ENCODE data around the gene RPA1.

RPA1 gene

DNA sequence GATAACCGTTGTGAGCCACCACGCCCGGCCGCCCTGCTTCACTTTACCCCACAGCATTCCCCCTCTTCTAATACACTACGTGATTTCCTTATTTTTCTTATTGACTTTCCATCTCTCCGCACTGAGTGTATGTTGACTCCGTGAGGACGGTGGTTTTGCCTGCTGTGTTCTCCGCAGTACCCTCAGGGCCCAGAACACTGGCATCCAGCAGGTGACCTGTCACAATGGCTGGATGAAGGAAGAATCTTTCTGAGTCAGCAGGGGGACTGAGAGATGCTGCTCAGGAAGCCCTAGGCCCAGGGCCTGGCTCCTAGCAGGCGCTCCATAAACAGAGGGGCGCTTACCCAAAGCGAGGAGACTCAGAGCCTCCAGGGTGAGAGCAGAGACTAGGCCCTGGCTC lies 115.8 kb downstream of the RPA1 start:
- TF ChIP-seq, protein P1, sequence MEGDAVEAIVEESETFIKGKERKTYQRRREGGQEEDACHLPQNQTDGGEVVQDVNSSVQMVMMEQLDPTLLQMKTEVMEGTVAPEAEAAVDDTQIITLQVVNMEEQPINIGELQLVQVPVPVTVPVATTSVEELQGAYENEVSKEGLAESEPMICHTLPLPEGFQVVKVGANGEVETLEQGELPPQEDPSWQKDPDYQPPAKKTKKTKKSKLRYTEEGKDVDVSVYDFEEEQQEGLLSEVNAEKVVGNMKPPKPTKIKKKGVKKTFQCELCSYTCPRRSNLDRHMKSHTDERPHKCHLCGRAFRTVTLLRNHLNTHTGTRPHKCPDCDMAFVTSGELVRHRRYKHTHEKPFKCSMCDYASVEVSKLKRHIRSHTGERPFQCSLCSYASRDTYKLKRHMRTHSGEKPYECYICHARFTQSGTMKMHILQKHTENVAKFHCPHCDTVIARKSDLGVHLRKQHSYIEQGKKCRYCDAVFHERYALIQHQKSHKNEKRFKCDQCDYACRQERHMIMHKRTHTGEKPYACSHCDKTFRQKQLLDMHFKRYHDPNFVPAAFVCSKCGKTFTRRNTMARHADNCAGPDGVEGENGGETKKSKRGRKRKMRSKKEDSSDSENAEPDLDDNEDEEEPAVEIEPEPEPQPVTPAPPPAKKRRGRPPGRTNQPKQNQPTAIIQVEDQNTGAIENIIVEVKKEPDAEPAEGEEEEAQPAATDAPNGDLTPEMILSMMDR (IDR thresholded peaks at IDR 0.05; ENCODE audit: low read depth, low read length) = no peak
- DNase-seq (ENCODE audit: extremely low read depth, low read depth) = no peak

DNA sequence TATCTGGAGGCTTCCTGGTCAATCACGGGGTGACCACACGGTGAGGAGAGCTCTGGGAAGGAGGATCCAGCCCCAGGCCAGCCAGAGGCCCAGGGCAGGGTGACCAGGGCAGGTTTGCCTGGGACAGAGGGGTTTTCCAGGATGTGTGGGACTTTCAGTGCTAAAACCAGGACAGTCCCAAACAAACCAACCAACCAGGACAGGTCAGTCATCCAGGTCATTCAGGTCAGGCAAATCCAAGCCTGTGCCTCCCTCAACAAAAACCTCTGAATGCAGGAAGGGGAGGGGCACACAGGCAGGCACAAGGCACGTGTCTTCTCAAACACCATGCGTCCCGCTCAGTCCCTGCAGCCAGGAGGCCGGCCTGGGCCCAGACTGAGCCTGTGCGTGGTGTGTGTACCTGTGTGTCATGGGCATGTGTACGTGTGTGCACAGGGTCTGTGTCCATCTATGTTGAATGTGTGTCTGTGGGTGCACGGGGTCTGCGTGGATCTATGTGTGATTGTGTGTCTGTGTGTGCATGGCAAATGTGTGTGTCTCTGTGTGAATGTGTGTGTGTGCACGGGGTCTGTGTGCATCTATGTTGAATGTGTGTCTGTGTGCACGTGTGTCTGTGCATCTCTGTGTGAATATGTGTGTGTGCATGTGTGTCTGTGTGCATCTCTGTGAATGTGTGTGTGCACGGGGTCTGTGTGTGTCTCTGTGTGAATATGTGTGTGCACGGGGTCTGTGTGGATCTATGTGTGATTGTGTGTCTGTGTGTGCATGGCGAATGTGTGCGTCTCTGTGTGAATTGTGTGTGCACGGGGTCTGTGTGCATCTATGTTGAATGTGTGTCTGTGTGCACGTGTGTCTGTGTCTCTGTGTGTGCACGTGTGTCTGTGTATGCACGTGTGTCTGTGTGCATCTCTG lies 116.5 kb downstream of the RPA1 start:
- TF ChIP-seq, protein P1 (IDR thresholded peaks at IDR 0.05; ENCODE audit: low read depth, low read length) = no peak

DNA sequence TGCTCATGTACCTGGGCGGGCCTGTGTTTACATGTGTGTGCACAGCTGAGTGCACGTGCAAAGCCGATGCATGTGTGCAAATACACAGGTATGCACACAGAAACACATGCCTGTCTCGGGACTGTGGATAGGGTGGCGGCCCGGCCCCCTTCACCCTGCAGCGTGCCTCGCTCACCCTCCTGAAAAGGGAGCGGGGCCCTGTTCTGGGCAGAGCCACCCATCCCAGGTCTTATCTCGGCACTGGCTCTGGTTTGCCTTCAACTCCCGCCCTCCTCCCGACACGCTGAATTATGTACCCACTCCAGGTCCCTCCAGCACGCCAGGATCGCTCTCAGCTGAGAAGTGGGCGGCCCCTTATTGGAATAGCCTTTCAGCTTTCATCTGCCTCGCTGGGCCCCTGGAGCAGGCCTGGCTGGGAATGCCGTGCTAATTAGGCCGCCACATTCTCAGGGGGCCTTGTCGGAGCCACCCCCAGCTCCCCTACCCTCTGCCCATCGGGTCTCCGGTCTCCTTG lies 117.5 kb downstream of the RPA1 start:
- TF ChIP-seq, protein P1 (IDR thresholded peaks at IDR 0.05; ENCODE audit: low read depth, low read length) = no peak

More for the DNA sequence above, 116.5 kb downstream of the RPA1 start:
- DNase-seq (ENCODE audit: extremely low read depth, low read depth) = no peak

GRCh38 chr17:1947743-1948516 lies 118.1 kb downstream of the RPA1 start:
- no peak for DNase-seq (ENCODE audit: extremely low read depth, low read depth)
- TF ChIP-seq, protein P1 (IDR thresholded peaks at IDR 0.05; ENCODE audit: low read depth, low read length) = no peak

More for the DNA sequence above, 117.5 kb downstream of the RPA1 start:
- no peak for DNase-seq (ENCODE audit: extremely low read depth, low read depth)

- TF ChIP-seq, protein P1 (IDR thresholded peaks at IDR 0.05; ENCODE audit: low read depth, low read length) = no peak
- no peak for DNase-seq (ENCODE audit: extremely low read depth, low read depth)
Measured at GRCh38 chr17:1948517-1948825, 118.7 kb downstream of the RPA1 start.

All from AG09319 (cell line).